NCI-H1436 (cell line): ENCODE measurements around the gene TANGO2.
A peak's percentile ranks its signal among the peaks of the same experiment; 100 is the strongest.

ENCODE experiments used
- DNase-seq: peaks from one replicate; lab custom pipeline; 2025; lab: John Stamatoyannopoulos, UW

The TANGO2 gene

DNA sequence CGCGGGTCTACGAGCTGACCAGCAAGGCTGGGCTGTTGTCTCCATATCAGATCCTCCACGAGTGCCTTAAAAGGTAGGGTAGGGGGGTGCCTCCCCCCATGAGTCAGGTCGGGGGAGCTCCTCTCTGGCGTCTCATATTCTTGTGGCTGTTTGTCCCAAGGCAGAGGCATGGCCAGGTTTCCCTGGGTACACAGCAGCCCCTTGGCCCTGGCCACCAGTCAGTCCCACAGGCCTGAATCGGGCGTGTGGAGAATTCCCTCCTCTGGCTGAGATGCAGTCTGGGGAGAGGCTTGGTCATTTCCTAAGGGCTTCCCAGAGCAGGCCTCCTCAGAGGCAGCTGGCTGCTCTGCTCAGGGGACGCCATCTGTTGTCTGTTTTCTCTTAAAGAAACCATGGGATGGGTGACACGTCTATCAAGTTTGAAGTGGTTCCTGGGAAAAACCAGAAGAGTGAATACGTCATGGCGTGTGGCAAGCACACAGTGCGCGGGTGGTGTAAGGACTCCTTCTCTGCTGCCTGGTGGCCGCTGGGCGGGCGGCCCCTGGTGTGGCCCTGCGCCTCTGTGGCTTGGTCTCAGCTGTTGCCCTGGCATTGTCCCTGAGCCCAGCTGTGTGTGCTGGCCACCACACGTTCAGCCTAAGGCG, 85.4 kb downstream of the TANGO2 start:
- DNase-seq: no peak

DNA sequence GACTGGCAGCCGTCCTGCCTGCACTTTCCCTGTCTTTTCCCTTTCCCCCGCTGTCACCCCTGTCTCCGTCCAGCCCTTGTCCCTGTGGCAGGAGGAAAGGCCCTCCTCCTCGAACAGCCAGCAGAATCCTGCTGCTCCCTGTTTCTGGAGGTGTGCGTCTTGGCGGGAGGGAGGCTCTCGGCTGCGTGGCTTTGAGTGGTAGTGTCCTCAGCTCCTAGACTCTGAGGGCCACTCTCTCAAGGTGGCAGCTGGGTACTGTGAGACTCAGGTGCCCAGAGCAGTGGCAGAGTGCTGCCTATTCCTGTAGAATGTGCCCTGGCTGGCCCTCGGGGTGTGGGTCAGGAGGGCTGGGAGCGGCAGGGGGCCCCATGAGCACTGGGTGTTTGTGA, 85.9 kb downstream of the TANGO2 start:
- DNase-seq: no peak

DNA sequence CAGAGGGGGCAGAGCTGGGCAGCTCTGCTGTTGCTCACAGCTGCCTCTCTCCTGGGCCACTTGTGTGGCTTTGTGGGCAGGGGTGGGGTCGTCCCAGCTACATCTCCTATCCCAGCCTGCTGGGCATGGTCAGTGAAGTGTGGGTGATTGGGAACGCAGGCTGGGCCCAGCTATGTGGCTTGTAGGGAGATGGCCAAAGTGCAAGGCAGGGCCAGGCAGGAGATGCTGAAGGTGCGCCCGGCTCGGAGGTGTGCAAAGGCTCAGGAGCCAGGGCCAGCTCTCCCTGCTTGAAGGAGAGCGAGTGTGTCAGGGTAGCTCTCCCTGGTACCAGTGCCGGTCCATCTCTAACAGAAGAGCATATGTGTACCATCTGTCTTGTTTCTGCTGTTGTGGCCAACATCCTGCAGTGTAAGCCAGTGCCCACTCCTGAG, 86.6 kb downstream of the TANGO2 start:
- DNase-seq: no peak

GRCh38 chr22:20107951-20108756, 87.2 kb downstream of the TANGO2 start:
- no peak for DNase-seq

DNA sequence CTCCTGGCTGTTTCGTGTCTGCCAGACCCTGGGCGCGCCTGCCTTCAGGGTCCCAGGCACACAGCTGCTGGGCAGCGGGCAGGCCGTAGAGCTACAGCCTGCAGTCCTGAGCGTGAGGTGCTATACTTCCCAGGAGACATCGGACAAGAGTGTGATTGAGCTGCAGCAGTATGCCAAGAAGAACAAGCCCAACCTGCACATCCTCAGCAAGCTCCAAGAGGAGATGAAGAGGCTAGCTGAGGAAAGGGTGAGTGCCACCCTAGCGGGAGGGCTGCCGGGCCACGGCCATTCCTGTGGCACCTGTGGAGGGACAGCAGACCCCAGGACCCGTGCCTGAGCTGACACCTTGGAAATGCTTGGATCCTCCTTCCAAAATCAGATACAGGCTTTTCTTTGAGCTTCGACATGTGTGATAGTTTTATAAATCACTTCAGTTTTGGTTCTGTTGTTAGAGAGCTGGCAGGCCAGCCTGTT, 87.9 kb downstream of the TANGO2 start:
- DNase-seq: no peak

DNA sequence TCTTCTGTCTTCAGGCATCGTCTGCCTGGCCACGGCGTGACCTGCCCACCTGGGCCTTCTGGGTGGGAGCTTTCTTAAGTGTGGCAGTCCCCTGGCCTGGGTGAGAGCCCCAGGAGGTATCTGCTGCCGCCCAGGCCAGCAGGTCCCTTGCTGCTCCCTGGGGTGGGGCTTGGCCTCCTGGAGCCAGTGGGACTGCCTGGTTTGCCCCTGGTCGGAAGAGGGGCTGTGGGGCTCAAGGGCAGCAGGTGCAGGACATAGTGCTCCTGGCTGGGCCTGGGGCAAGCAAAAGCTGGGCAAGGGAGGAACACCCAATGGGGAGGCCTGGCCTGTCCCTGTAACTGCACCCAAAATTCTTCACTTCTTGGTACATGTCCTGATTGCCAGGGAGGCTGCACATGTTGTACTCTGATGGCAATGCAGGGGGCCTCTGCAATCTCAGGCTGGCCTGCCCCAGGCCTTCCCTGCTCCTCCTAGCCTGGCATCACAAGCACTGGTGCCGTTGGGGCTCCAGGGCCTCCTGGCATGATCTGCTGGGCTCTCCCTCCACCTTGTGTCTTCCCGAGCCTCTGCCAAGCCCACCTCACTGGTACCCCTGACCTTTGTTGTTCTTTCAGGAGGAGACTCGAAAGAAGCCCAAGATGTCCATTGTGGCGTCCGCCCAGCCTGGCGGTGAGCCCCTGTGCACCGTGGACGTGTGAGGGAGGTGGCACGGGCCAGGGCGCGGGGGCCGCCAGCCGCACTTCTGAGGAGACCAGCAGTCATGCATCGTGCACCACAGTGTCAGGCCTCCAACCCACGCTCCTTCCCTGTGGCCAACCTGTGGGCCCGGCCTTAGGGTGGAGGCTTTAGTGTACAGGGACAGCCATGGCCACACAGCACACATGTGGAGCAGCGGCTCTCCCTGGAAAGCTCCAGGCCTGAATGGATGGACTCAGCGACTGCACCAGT, 88.8 kb downstream of the TANGO2 start:
- no peak for DNase-seq

DNA sequence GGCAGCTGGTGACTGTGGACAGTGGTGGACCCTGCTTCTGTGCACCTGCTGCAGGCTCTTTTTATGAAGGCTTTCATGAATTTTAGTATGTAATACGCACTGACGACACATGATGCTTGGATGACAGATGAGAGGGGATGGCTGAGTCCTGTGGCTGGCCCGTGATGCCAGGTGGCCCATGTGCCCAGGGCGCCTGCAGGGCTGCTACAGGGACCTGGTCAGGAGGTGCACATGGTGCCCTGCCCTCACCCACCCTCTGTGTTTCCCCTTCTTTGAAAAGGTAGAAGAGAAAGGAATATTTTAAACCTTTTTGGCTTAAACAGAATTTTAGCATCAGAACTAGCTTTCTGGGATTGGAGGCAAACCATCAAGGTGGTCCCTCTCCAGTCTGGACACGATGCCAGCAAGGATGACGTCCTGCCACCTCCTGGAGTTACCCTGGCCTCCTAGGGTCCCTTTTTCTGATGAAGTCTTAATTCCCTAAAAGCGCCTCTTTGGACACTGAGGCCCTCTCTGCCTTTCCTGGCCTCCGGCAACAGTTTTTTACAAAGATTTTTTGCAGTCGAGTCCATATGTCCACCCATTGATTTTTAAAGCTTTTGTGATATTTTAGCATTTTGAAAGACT, 89.6 kb downstream of the TANGO2 start:
- DNase-seq: no peak

DNA sequence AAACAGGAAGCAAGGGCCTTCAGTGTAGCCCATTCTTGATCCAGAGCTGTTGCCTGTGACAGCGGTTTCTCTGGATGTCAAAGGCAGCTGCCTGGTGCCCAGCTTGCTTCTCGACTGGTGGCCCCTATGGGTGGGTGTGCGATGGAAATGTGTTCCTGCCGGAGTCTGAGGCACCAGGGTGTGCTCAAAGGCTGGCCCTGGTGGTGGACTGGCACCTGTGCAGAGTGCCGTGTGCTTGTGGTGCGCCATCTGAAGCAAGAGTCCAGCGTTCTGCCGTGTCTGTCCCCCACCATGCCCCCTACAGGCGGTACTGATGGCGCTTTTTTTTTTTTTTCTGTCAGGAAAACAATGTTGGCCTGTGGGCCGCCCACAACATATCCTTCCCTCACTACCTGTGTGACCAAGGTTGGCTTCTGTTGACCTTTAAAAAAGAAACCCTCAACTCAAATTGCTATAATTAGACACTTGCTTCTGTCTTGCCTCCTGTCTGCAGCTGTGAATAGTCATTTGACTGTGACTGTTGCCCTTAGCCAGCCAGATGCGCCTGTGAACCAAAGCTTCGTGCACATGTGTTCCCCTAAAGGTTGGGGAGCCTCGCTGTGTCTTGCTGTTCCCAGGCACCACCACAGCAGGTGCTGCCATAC, 90.3 kb downstream of the TANGO2 start:
- DNase-seq: peak; percentile 17

DNA sequence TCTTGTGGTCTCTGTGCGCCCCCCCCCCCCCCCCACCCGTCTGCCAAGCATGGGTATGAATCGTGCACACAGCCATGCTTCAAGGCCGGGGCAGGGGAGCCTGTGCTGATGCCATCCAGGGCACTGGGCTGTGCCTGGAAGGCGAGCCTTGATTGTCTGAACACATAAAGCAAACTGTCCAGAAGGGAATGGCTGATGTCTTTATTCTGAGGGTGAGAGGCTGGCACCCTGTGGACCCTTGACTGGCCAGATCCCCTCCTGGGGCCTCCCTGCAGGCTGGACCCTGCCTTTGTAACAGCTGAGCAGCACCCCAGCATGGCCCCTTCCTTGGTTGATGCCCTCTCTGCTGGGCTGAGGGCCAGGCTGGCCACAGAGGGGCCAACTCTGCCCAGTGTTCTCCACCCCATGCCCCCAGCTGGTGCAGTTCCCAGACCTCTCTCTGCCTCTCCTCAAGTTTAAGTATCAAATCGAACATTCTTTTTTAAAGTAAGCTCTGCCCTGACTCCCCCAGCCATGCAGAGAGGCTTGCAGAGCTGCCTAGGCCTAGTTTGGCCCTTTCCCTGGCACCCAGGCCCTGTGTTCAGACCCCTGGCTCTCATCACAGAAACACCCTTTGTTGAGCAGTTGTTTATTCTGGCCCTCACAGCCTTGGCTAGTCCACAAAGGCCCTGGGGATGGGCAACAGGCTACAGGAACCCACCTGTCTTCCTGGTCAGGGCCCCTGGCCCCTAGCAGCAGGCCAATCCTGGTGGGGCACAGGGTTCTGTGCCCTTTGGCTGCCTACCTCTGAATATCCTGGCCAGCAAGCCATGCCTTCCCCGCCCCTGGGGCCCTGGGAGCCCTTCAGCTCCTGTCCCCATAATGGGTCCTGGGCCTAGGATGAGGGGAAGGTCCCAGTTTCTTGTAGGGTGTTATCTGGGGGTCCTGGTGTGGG, 91.0 kb downstream of the TANGO2 start:
- DNase-seq: no peak

DNA sequence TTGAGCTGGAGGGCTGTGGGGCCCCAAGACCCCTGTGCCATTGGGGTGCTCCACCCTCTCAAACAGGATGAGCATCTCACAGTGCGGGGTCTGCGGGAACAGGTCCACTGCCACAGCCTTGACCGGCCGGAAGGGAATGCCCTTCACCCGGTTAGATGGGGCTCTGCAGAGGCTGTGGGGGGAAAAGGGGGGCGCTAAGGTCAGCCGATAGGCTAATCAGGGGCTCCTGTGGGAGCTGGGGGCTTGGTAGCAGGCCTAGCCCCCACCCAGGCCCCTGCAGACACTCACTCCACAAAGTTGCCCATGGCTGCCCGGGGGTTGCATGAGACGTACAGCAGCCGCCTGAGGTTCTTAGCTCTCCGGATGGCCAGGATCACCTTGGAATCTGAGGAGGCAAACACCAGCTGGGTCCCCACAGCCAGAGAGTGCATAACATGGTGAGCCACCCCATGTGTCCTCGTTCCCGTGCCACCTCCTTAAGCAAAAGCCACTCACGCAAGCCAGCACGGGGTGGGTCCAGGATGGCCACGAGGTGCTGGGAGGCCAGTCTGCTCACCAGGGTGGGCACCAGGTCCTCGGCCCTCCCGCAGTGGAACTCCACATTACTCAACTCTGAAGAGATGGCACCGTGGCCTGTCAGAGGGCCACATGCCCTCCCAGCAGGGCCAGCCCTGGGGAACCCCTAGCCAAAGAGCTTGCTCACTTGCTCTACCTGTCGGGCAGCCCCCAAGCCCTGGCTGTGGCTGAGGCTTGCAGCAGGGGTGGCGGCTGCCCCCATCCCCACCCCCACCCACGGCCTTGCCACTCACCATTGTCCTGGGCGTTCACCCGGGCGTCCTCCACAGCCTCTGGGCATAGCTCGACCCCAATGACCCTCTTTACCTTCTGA, 92.0 kb downstream of the TANGO2 start:
- no peak for DNase-seq

DNA sequence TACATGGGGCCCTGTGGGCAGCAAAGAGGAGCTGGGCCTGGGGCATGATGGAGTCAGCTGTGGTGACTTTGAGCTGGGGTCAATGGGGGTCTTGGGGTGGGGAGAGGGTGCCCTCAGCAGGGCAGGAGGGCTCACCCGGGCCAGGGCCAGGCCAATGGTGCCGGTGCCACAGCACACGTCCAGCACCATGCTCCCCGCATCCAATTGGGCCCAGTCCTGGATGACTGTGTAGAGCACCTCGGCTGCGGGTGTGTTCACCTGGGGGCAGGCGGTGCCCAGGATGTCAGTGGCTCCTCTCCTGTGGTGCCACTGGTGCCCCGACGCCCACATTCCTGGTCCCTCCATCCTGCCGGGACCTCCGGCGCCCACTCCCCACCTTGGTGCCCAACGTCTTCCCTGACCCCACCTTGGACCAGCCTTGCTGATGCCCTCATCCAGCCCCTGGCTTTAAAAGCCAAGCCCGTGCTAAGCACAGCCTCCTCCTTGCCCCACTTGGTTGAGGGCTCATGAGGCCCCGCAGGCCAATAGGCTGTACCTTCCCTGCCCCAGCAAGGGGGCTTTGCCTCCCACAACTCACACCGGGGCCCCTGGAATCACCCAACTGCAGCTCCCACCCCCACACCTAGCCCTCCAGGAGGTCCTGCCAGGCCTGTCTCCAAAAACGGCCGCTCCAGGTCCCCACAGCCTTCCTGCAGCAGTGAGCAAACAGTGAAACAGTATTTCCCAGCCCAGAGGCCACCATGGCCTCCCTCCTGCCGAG, 92.8 kb downstream of the TANGO2 start:
- no peak for DNase-seq

- DNase-seq: no peak
Measured at GRCh38 chr22:20114506-20115475, 93.9 kb downstream of the TANGO2 start.

DNA sequence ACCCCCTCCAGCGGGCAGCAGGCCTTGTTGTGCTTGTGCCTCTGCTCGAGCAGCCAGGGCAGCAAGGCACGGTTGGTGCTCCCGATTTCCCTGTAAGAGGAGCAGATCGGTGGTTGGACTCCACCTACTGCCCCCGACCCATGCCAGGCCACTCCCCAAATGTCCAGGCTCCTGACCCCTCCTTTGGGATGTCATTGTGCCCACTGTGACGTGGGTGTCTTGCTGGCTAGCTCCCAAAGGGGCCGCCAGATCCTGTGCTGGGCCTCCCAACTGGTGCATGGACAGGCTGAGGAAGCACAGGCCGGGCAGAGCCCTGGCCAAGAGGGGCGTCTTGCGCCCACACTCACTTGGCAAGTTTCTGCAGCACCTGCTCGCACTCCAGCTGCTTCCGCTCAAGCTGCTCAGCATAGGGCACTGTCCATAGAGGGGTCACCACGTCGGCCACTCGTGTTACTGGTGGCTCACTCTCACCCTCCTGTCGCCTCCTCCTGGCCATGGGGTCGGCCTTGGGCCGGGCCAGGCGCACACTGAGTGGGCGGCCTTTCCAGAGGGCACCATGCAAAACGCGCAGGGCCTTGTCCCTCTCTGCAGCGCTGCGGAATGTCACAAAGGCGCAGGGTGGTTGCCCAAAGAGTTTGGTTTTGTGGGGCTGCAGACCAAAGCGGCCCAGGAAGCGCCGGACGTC, 94.9 kb downstream of the TANGO2 start, which contains the start of gene RANBP1:
TSS of gene RANBP1 (plus strand) at position 414 of the 685 bp plus-strand sequence. CDS start at position 495, 81 bp downstream.
- DNase-seq: no peak

DNA sequence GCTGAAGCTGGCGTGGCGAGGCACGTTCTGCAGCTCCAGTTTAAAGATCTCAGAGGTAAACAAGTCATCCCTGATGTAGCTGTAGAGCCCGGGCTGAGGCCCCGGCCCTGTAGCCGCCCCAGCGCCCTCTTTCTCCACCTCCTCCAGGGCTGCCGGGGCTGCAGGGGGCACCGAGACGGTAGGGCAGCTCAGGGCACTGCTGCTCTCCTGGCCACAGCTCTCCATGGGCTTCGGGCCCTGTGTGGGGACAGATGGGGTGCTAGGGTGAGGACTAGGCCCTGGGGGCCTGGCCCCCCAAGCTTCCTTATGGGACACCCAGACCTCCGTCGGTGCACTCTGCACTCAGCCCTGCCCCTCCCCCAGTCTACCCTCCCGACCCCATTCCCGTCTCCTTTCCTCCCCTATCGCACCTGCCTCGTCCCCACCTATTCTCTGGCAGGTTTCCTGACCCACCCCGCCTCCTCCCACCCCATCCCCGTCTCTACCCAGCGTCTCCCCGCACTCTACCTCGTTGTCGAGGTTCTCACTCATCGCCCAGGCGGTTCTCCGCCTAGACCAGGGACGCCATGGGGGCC, 95.6 kb downstream of the TANGO2 start:
- DNase-seq: no peak
